ENCODE results near the gene BAG1.
A peak's percentile ranks its signal among the peaks of the same experiment; 100 is the strongest.

BAG1 gene

GRCh38 chr9:33293782-33294181 is 29.3 kb upstream of the BAG1 start:
- FAIRE-seq, result no peak
- TF ChIP-seq POLR2AphosphoS5 (IDR thresholded peaks at IDR 0.05; ENCODE audit: low read depth, low read length) (no peak), POLR2A (IDR thresholded peaks at IDR 0.05; ENCODE audit: low read depth, low read length) (no peak), TAF1 (IDR thresholded peaks at IDR 0.05; ENCODE audit: borderline replicate concordance, low read depth, low read length) (no peak)
- no peak for DNase-seq (ENCODE audit: insufficient read length)

DNA sequence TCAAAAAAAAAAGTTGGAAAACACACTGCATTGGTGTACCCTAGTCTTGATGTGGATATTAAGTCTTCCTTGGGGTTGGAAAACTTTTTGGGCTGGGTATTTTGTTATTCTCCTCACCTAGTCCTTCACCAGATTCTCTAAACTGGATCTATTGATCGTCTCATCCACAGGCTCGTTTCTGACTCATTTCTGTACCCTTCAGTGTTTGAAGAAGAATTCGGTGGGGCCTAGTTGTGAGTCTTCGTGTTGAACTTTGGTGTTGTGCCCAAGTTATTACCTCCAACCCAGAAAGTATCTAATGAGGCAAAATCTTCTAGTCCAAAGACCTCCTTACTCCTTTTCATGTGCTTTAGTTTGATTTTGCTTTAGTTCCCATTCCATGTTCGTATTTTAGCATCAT is 27.4 kb upstream of the BAG1 start:
- no peak; the same call in 1 of the 2 replicates for TF ChIP-seq POLR2AphosphoS5 (IDR thresholded peaks at IDR 0.05; ENCODE audit: low read depth, low read length)
- TF ChIP-seq TAF1 (IDR thresholded peaks at IDR 0.05; ENCODE audit: borderline replicate concordance, low read depth, low read length), result no peak
- TF ChIP-seq POLR2A (IDR thresholded peaks at IDR 0.05; ENCODE audit: low read depth, low read length), result no peak
- FAIRE-seq (no peak), DNase-seq (ENCODE audit: insufficient read length) (no peak)

DNA sequence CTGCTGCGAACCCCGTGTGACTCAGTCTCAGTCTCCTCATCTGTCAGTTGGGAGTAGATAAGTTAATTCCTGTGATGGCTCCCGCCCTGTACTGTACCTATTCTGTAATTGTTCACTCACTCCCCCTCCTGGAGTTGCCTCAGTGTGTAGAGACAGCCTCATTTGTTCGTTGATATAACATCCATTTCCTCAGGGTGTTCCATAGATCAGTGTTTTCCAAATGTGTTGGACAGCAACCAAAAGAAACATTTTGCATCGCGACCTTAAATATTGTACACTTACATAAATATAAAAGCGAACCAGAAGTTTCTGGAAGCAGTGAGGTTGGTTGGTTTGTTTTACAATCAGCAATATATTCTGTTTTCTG is 26.5 kb upstream of the BAG1 start:
- DNase-seq (ENCODE audit: insufficient read length), result no peak
- peak; percentile 42 for FAIRE-seq
- TF ChIP-seq TAF1 (IDR thresholded peaks at IDR 0.05; ENCODE audit: borderline replicate concordance, low read depth, low read length) (no peak), POLR2A (IDR thresholded peaks at IDR 0.05; ENCODE audit: low read depth, low read length) (no peak), POLR2AphosphoS5 (IDR thresholded peaks at IDR 0.05; ENCODE audit: low read depth, low read length) (no peak)

DNA sequence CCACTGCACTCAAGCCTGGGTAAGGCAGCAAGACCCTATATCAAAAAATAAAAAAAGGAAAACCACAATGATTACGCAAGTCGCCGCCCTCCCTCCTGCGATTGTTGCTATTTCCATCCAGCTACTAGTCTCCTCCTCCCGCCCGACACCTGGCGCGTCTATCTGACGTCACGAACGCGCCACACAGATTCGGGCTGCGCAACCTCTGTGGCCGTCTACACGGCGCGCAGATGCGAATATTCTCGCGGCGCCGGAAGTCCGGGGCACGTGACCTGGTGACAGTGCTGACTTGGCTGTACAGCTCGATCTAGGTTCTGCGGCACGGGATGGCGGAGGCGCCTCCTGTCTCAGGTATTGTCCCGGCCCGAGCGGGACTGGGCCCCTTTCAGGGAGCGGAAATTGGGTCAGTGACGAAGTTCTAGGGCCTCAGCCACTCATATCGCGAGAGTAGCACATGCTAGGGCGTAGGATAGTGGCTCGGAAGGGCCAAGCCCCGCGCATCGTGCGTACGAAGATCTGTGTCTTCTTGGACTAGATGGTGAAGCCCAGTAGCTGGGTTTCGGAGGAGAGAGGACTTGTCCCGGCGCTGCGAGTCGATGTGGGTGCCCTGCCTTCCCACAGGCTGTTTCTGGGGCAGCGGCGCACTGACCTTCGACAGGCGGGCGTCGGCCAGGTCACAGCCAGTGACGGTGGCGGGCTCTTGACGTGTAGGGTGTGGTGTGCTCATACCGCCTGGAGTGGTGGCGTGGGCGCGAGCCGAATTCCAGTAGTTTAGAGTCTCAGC is 25.9 kb upstream of the BAG1 start, which contains the start of gene NFX1:
Gene NFX1, plus strand, starts transcription at position 270 of the 784 bp plus-strand sequence. Its CDS starts 57 bp downstream, at position 327.
- peak; percentile 89 for DNase-seq (ENCODE audit: insufficient read length)
- peak; percentile 99 for FAIRE-seq
- TF ChIP-seq TAF1 (IDR thresholded peaks at IDR 0.05; ENCODE audit: borderline replicate concordance, low read depth, low read length), result peak; percentile 48; the same call in 1 of the 2 replicates
- TF ChIP-seq POLR2A (IDR thresholded peaks at IDR 0.05; ENCODE audit: low read depth, low read length), result peak; percentile 94
- peak; percentile 97 for TF ChIP-seq POLR2AphosphoS5 (IDR thresholded peaks at IDR 0.05; ENCODE audit: low read depth, low read length)

DNA sequence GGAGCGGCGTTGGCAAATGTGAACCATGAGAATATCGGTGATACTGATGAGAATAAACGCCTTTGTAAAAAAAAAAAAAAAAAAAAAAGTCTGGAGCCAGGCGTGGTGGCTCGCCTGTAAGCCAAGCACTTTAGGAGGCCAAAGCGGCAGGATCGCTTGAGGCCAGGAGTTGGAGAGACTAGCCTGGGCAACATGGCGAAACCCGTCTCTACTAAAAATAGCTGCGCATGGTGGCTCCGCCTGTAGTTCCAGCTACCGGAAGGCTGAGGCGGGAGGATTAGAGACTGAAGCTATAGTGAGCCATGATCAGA is 25.4 kb upstream of the BAG1 start:
- no peak for TF ChIP-seq TAF1 (IDR thresholded peaks at IDR 0.05; ENCODE audit: borderline replicate concordance, low read depth, low read length)
- TF ChIP-seq POLR2AphosphoS5 (IDR thresholded peaks at IDR 0.05; ENCODE audit: low read depth, low read length), result no peak
- no peak for TF ChIP-seq POLR2A (IDR thresholded peaks at IDR 0.05; ENCODE audit: low read depth, low read length)
- FAIRE-seq, result no peak

DNA sequence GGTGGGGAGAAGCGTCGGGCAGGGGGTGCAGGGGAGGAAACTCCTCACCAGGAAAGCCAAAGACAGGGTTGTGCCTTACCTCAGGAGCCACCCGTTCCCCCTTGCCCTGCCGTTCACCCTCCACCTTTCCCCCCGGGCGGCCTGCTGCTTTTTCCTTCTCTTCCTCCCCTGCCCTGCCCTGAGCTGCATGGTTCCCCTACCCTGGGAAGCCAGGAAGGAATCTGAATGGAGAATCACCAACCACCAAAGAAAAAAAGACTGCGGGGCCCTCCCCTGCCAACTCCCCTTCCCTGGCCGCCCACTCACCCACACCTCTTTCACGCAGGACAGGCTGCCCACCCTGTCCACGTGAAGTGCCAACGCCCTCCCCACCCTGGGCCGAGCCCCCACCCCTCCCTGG is 25.0 kb upstream of the BAG1 start:
- DNase-seq (ENCODE audit: insufficient read length) (peak; percentile 28), FAIRE-seq (peak; percentile 27)
- TF ChIP-seq TAF1 (IDR thresholded peaks at IDR 0.05; ENCODE audit: borderline replicate concordance, low read depth, low read length), result no peak
- no peak for TF ChIP-seq POLR2AphosphoS5 (IDR thresholded peaks at IDR 0.05; ENCODE audit: low read depth, low read length)
- TF ChIP-seq POLR2A (IDR thresholded peaks at IDR 0.05; ENCODE audit: low read depth, low read length), result no peak

More for the DNA sequence above, 25.4 kb upstream of the BAG1 start:
- DNase-seq (ENCODE audit: insufficient read length), result no peak

GRCh38 chr9:33288828-33289483 is 24.4 kb upstream of the BAG1 start:
- FAIRE-seq (no peak), DNase-seq (ENCODE audit: insufficient read length) (no peak)
- TF ChIP-seq POLR2AphosphoS5 (IDR thresholded peaks at IDR 0.05; ENCODE audit: low read depth, low read length), result no peak
- TF ChIP-seq TAF1 (IDR thresholded peaks at IDR 0.05; ENCODE audit: borderline replicate concordance, low read depth, low read length), result no peak
- no peak for TF ChIP-seq POLR2A (IDR thresholded peaks at IDR 0.05; ENCODE audit: low read depth, low read length)

GRCh38 chr9:33288235-33288634 is 23.7 kb upstream of the BAG1 start:
- no peak for TF ChIP-seq TAF1 (IDR thresholded peaks at IDR 0.05; ENCODE audit: borderline replicate concordance, low read depth, low read length)
- no peak for TF ChIP-seq POLR2AphosphoS5 (IDR thresholded peaks at IDR 0.05; ENCODE audit: low read depth, low read length)
- no peak for TF ChIP-seq POLR2A (IDR thresholded peaks at IDR 0.05; ENCODE audit: low read depth, low read length)
- DNase-seq (ENCODE audit: insufficient read length), result no peak
- FAIRE-seq, result no peak

DNA sequence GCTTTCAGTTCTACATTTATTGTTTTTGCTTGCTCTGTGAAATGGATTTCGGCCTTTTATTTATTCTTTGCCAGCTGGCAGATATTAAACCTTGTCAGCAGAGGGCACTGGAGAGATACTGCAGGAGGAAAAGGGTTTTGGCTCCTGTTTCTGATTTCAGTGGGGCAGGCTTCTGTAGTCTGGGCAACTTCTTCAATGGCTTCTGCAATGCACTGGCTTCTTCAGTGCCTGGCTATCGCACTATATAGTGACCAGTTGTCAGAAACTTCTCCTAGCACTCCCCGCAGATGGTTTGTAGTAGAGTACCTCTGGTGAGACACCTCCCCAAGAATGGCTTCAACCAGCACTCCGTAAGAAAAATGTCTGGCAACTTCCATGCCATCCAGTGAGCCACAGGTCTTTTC is 22.6 kb upstream of the BAG1 start:
- DNase-seq (ENCODE audit: insufficient read length) (no peak), FAIRE-seq (peak; percentile 79)
- TF ChIP-seq POLR2AphosphoS5 (IDR thresholded peaks at IDR 0.05; ENCODE audit: low read depth, low read length) (no peak), POLR2A (IDR thresholded peaks at IDR 0.05; ENCODE audit: low read depth, low read length) (no peak), TAF1 (IDR thresholded peaks at IDR 0.05; ENCODE audit: borderline replicate concordance, low read depth, low read length) (no peak)

DNA sequence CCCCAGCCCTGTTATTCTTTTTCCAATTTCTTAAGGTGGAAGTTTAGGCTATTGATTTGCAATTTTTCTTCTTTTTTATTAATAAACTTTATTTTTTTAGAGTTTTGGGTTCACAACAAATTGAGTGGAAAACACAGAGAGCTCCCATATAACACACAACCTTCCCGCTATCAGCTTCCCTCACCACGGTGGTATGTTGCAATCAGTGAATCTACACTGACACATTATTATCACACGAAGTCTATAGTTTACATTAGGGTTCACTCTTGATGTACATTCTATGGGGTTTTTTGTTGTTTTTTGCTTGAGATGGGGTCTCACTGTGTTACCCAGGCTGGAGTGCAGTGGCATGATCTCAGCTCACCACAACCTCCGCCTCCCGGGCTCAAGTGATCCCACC is 21.0 kb upstream of the BAG1 start:
- FAIRE-seq, result no peak
- no peak for DNase-seq (ENCODE audit: insufficient read length)

DNA sequence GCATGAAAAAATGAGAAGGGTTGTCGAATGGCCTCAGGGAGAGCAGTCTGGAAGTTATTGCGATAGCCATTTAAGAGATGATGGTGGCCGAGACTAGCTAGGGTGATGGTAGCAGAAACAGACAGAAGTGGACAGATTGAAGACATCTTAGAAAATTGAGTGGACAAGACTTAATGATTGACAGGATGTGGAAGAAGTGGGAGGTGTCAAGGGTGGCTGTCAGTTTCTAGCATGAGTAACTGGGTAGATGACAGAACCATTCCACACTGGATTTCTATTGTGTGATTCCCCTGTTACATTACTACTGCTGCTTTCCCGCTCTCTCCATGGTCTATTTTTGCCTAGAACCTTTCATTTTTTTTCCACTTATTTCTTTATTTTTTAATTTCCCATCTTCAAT is 13.0 kb upstream of the BAG1 start:
- TF ChIP-seq POLR2A (IDR thresholded peaks at IDR 0.05; ENCODE audit: low read depth, low read length), result no peak
- TF ChIP-seq TAF1 (IDR thresholded peaks at IDR 0.05; ENCODE audit: borderline replicate concordance, low read depth, low read length), result no peak
- no peak for TF ChIP-seq POLR2AphosphoS5 (IDR thresholded peaks at IDR 0.05; ENCODE audit: low read depth, low read length)
- DNase-seq (ENCODE audit: insufficient read length) (no peak), FAIRE-seq (no peak)

More for the DNA sequence above, 21.0 kb upstream of the BAG1 start:
- no peak for TF ChIP-seq TAF1 (IDR thresholded peaks at IDR 0.05; ENCODE audit: borderline replicate concordance, low read depth, low read length)
- TF ChIP-seq POLR2AphosphoS5 (IDR thresholded peaks at IDR 0.05; ENCODE audit: low read depth, low read length), result no peak
- TF ChIP-seq POLR2A (IDR thresholded peaks at IDR 0.05; ENCODE audit: low read depth, low read length), result no peak

DNA sequence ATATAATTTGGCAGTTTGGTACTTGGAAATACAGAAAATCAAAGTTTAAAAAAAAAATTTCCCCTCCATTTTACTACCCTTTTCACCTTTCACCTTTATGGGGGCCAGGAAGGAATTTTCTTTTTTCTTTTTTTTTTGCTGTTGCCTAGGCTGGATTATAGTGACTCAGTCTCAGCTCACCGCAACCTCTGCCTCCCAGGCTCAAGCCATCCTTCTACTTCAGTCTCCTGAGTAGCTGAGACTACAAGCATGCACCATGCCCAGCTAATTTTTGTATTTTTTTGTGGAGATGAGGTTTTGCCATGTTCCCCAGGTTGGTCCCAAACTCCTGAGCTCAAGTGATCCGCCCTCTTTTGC is 9.4 kb upstream of the BAG1 start:
- DNase-seq (ENCODE audit: insufficient read length) (no peak), FAIRE-seq (no peak)
- TF ChIP-seq TAF1 (IDR thresholded peaks at IDR 0.05; ENCODE audit: borderline replicate concordance, low read depth, low read length) (no peak), POLR2A (IDR thresholded peaks at IDR 0.05; ENCODE audit: low read depth, low read length) (no peak), POLR2AphosphoS5 (IDR thresholded peaks at IDR 0.05; ENCODE audit: low read depth, low read length) (no peak)

All from GM12892 (cell line).